Heart right ventricle (tissue), 16 donors: ENCODE data around the gene TBCK. TPM values are rescaled to one million over a fixed set of nuclear protein-coding genes. Genes with fewer than 3 reads are reported as not detected.

ENCODE experiments used
- ATAC-seq, 8 donors: fragments of 200-7000 bp; cut with Tn5 transposase; one replicate each; pipeline ENCODE4 v1.9.1; 2020; ENCODE audit warnings: mild to moderate bottlenecking in 8 of 8, moderate library complexity in 8 of 8, moderate number of reproducible peaks in 1 of 8
- DNase-seq, 2 donors: peaks; one replicate each; pipeline ENCODE4 v3.0.0-alpha.2; 2020
- H3K27ac ChIP-seq, 10 donors: fragments of 200-600 bp; sonication (generic) in 2 of 10; one replicate each; pipeline versions ENCODE4 v1.5.0 to v1.8.0; 2020 to 2022; ENCODE audit warnings: mild to moderate bottlenecking in 3 of 10
- H3K27me3 ChIP-seq, 7 donors: fragments of 200-600 bp; one replicate each; pipeline ENCODE4 v1.8.0; 2021 to 2022; ENCODE audit warnings: mild to moderate bottlenecking in 2 of 7
- H3K36me3 ChIP-seq, 9 donors: fragments of 200-600 bp; sonication (generic) in 1 of 9; one replicate each; pipeline versions ENCODE4 v1.5.0 to v1.8.0; 2020 to 2022; ENCODE audit warnings: mild to moderate bottlenecking in 2 of 9
- H3K4me1 ChIP-seq, 9 donors: fragments of 200-600 bp; sonication (generic) in 1 of 9; one replicate each; pipeline versions ENCODE4 v1.5.0 to v1.8.0; 2020 to 2022; ENCODE audit warnings: mild to moderate bottlenecking in 4 of 9
- H3K4me3 ChIP-seq, 10 donors: fragments of 200-600 bp; sonication (generic) in 2 of 10; one replicate each; pipeline versions ENCODE4 v1.5.0 to v1.8.0; 2020 to 2022; ENCODE audit warnings: mild to moderate bottlenecking in 7 of 10, moderate library complexity in 2 of 10
- H3K9me3 ChIP-seq, 11 donors: fragments of 200-600 bp in 10 of 11; sonication (generic) in 2 of 11; one replicate each; pipeline versions ENCODE4 v1.5.0 to v1.8.0; 2013 to 2022; ENCODE audit warnings: mild to moderate bottlenecking in 2 of 11, control low read depth in 1 of 11, moderate library complexity in 1 of 11
- WGBS, 2 donors: extraction: QIAGEN DNeasy Blood & Tissue Kit; methylation state at CpG; one replicate each; pipeline ENCODE4 v1.1.7; 2013; ENCODE audit warnings: inconsistent platforms in 1 of 2; 5-methylcytosine and 5-hydroxymethylcytosine counted together
- intact Hi-C, 10 donors: fragments of 100-400 bp; cut with DNase I; formaldehyde crosslinking; loops; one replicate each; pipeline versions ENCODE4 v1.11.1 to v1.14.2; 2022
- polyA plus RNA-seq, 2 donors: library from polyadenylated mRNA; stranded (reverse); fragments of 200-250 nt; gene quantifications; one replicate each; pipeline ENCODE4 v1.2.3, GENCODE V29; 2013
- total RNA-seq, 10 donors: library from RNA; stranded (reverse); fragmentation: NEBNext Ultra II Directional in 3 of 10; extraction: Animal tissue kit (Norgen Biotek cat#: 25700) in 3 of 10; gene quantifications; one replicate each; pipeline versions ENCODE4 v1.2.1 to v1.2.4, GENCODE V29; 2021 to 2023
- TF ChIP-seq, protein P1 (sequence below), 9 donors: fragments of 200-600 bp; sonication (generic) in 2 of 9; IDR thresholded peaks; one replicate each; pipeline versions ENCODE4 v1.5.0 to v1.8.0; 2021 to 2022; ENCODE audit warnings: antibody characterized with exemption in 9 of 9, mild to moderate bottlenecking in 5 of 9, moderate library complexity in 1 of 9
- donor health status: Arrhythmogenic right ventricular cardiomyopathy.
- donor health status: ischemic (EF 13 %, LVEDD 7.1; RV severe dilation, severe dysfunction).
- donor health status: healthy with polysubstance abuse.
- donor health status: DM: no; HTN: yes; CAD: no.
- donor health status: DM: no; HTN: no; CAD: no.
- donor health status: ischemic (EF 25% LVEDD 6.9; RV normal size, moderate dysfunction).
- donor health status: ischemic (EF 25% LVEDD 5.7; RV mildly dilated, moderate dysfunction).
- donor health status: healthy.
- donor health status: DM: yes; HTN: yes; CAD: no.
- donor health status: Ischemic cardiomyopathy.
- donor health status: ischemic (EF 35%, LVEDD 5.7; RV mildly dilated, moderate dysfunction).
- donor health status: nonischemic (EF 11% LVEDD 7.7; RV severe dilation, severe dysfunction).
- donor health status: DM: yes; HTN: yes; CAD: no.
- donor health status: PGD.
- donor health status: ischemic (EF 29% LVEDD 5.4; RV normal size, mild dysfunction).
- donor health status: nonischemic (EF 23%, LVEDD 6.1; RV moderate dilation, normal function).

TBCK gene
- total and polyA plus RNA-seq, 12 donors = 5.0 to 22.8 (median 17.4) TPM

DNA sequence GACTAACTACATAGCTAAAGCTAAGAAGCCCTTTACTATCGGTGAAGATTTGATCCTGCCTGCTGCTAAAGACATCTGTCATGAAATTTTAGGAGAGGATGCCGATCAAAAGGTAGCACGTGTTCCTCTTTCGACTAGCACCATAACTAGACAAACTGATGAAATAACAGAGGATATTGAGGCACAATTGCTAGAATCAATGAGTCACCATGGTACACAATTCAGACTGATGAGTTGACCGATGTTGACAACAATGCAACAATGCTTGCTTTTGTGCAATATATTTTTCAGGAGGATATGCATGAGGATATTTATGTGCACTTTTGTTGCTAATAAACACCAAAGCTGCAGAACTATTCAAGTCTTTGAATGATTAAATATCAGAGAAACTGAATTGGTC, 24.3 kb downstream of the TBCK start:
- H3K27ac ChIP-seq = no peak overlapping the region
- no peak overlapping the region for H3K4me3 ChIP-seq
- no peaks in the 10 kb centered on the region for H3K27me3 ChIP-seq
- TF ChIP-seq, protein P1, sequence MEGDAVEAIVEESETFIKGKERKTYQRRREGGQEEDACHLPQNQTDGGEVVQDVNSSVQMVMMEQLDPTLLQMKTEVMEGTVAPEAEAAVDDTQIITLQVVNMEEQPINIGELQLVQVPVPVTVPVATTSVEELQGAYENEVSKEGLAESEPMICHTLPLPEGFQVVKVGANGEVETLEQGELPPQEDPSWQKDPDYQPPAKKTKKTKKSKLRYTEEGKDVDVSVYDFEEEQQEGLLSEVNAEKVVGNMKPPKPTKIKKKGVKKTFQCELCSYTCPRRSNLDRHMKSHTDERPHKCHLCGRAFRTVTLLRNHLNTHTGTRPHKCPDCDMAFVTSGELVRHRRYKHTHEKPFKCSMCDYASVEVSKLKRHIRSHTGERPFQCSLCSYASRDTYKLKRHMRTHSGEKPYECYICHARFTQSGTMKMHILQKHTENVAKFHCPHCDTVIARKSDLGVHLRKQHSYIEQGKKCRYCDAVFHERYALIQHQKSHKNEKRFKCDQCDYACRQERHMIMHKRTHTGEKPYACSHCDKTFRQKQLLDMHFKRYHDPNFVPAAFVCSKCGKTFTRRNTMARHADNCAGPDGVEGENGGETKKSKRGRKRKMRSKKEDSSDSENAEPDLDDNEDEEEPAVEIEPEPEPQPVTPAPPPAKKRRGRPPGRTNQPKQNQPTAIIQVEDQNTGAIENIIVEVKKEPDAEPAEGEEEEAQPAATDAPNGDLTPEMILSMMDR (IDR thresholded peaks at IDR 0.05) = no peak
- H3K36me3 ChIP-seq = peaks cover 0 to 95% (median 11%) of the 10 kb centered on the region in 9 donors
- no peak for DNase-seq
- no peaks in the 10 kb centered on the region for H3K9me3 ChIP-seq
- WGBS, 2 donors = 96 to 97% methylated on average over 5 of the region's 5 CpGs
- no peak for ATAC-seq
- no peaks in the 10 kb centered on the region for H3K4me1 ChIP-seq
- intact Hi-C loops = no loop called here

DNA sequence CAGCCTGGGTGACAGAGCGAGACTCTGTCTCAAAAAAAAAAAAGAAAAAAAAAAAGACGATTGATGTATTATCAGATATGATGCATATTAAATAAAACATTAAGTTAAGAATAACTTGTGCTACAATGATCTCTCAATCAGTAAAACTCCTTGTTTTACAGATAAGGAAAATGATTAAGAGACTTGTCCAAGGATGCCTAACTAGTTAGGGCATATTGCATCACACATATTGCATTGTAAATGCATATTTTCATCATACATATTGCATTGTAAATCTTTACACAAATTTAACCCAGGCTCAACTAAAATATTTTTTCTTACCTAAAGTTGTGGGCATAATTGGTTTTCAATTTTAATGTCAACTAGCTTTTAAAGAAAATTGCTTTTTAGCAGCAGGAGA, 26.3 kb downstream of the TBCK start:
- Histone ChIP-seq H3K36me3 (peaks cover 0 to 79% (median 10%) of the 10 kb centered on the region in 9 donors), H3K4me3 (no peak overlapping the region), H3K9me3 (no peaks in the 10 kb centered on the region), H3K27ac (no peak overlapping the region), H3K27me3 (no peaks in the 10 kb centered on the region), H3K4me1 (no peaks in the 10 kb centered on the region)
- TF ChIP-seq, protein P1 (IDR thresholded peaks at IDR 0.05) = no peak
- DNase-seq (no peak), ATAC-seq (no peak)
- intact Hi-C loops = no loop called here
- WGBS, 2 donors = 92 to 97% methylated on average over 2 of the region's 2 CpGs

DNA sequence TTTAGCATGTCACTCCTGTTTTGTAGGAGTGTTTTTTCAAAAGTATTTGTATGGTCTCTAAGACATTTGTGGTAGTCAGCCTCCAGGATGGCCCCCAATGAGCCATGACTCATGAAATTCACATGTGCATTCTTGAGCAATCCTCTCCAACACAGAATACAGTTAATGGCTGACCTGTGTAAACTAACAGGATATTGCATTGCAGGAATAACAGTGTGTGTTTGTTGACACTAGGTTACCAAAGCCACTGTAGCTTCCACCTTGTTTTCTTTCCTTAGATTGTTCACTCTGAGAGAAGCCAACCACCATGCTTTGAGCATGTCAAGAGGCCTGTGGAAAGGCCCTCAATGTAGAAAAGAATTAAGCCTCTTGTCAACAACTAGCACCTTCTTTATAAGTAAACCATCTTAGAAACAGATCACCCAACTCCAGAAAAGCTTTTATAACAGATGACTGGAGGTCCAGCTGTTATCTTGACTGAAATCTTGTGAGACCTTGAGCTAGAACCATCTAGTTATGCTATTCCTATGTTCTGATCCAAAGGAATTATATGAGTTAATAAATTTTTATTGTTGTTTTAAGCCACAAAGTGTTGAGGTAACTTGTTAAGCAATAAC, 28.5 kb downstream of the TBCK start:
- Histone ChIP-seq H3K4me3 (no peak overlapping the region), H3K36me3 (peaks cover 0 to 57% (median 4%) of the 10 kb centered on the region in 9 donors), H3K4me1 (peaks cover 0 to 9% (median 0%) of the 10 kb centered on the region in 9 donors), H3K27ac (no peak overlapping the region), H3K9me3 (no peaks in the 10 kb centered on the region), H3K27me3 (no peaks in the 10 kb centered on the region)
- intact Hi-C loops = no loop called here
- ATAC-seq = peak in 1 of 8 donors; percentile 29
- TF ChIP-seq, protein P1 (IDR thresholded peaks at IDR 0.05) = no peak
- no peak for DNase-seq

DNA sequence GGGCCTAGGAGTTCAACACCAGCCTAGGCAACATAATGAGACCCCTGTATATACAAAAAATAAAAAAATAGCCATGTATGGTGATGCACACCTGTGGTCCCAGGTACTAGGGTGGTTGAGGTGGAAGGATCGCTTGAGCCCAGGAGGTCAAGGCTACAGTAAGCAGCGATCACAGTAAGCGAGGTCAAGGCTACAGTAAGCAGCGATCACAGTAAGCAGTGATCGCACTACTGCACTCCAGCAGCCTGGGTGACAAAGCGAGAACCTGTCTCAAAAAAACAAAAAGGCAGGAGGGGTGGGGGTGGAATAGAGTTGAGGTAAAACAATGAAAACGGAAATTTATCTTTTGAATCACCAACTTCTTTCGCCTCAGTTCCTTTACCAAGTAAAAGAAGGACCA, 29.4 kb downstream of the TBCK start:
- no peak for DNase-seq

More for the DNA sequence above, 29.4 kb downstream of the TBCK start:
- Histone ChIP-seq H3K4me1 (peaks cover 0 to 11% (median 0%) of the 10 kb centered on the region in 9 donors), H3K9me3 (no peaks in the 10 kb centered on the region), H3K4me3 (no peak overlapping the region), H3K36me3 (peaks cover 0 to 49% (median 4%) of the 10 kb centered on the region in 9 donors), H3K27me3 (no peaks in the 10 kb centered on the region), H3K27ac (no peak overlapping the region)
- 93 to 95% methylated on average over 8 of the region's 8 CpGs for WGBS, 2 donors
- TF ChIP-seq, protein P1 (IDR thresholded peaks at IDR 0.05) = no peak
- no peak for ATAC-seq
- intact Hi-C loops = no loop called here
